BLaER1 (cell line): ENCODE data around the gene PDK2.

Experiments
- H3K27ac ChIP-seq: shearing (Covaris generic); formaldehyde crosslinking; 2 replicates; pipeline ENCODE4 v1.8.1; 2022
- H3K27me3 ChIP-seq: shearing (Covaris generic); formaldehyde crosslinking; 2 replicates; pipeline ENCODE4 v1.8.1; 2022
- H3K36me3 ChIP-seq: shearing (Covaris generic); formaldehyde crosslinking; 2 replicates; pipeline ENCODE4 v1.8.1; 2022
- H3K4me1 ChIP-seq: shearing (Covaris generic); formaldehyde crosslinking; 2 replicates; pipeline ENCODE4 v1.8.1; 2022
- H3K4me2 ChIP-seq: shearing (Covaris generic); formaldehyde crosslinking; 2 replicates; pipeline ENCODE4 v1.8.1; 2022
- H3K4me3 ChIP-seq: shearing (Covaris generic); formaldehyde crosslinking; 2 replicates; pipeline ENCODE4 v1.8.1; 2022
- H3K9ac ChIP-seq: shearing (Covaris generic); formaldehyde crosslinking; 2 replicates; pipeline ENCODE4 v1.8.1; 2022
- H3K9me3 ChIP-seq: shearing (Covaris generic); formaldehyde crosslinking; 2 replicates; pipeline ENCODE4 v1.8.1; 2022
- H4K20me1 ChIP-seq: shearing (Covaris generic); formaldehyde crosslinking; 2 replicates; pipeline ENCODE4 v1.8.1; 2022
- Cebpa-rat ChIP-seq: shearing (Covaris generic); IDR thresholded peaks from 2 replicates; pipeline ENCODE4 v1.8.1; 2022

Gene PDK2

GRCh38 chr17:50112694-50113093 is 17.5 kb downstream of the PDK2 start:
- no peak overlapping the region for H3K4me2 ChIP-seq
- H3K27ac ChIP-seq = no peak overlapping the region
- no peaks in the 10 kb centered on the region for H3K9me3 ChIP-seq
- H3K4me1 ChIP-seq = peaks cover 10% of the 10 kb centered on the region
- TF ChIP-seq Cebpa-rat = no peak
- H3K27me3 ChIP-seq = peaks cover 17% of the 10 kb centered on the region
- H3K9ac ChIP-seq = no peak overlapping the region
- no peak overlapping the region for H3K4me3 ChIP-seq
- H3K36me3 ChIP-seq = peaks cover 34% of the 10 kb centered on the region
- H4K20me1 ChIP-seq = no peaks in the 10 kb centered on the region

- Histone ChIP-seq H4K20me1 (no peaks in the 10 kb centered on the region), H3K27ac (no peak overlapping the region), H3K4me1 (peaks cover 11% of the 10 kb centered on the region), H3K4me3 (no peak overlapping the region), H3K36me3 (peaks cover 26% of the 10 kb centered on the region), H3K9me3 (no peaks in the 10 kb centered on the region), H3K27me3 (peaks cover 27% of the 10 kb centered on the region), H3K9ac (no peak overlapping the region), H3K4me2 (no peak overlapping the region)
- no peak for TF ChIP-seq Cebpa-rat
These were observed 18.6 kb downstream of the PDK2 start for GRCh38 chr17:50113624-50114320.

- H3K27me3 ChIP-seq = peaks cover 33% of the 10 kb centered on the region
- H3K27ac ChIP-seq = no peak overlapping the region
- no peak overlapping the region for H3K4me2 ChIP-seq
- H4K20me1 ChIP-seq = no peaks in the 10 kb centered on the region
- no peak for TF ChIP-seq Cebpa-rat
- H3K9me3 ChIP-seq = no peaks in the 10 kb centered on the region
- H3K4me3 ChIP-seq = no peak overlapping the region
- peaks cover 19% of the 10 kb centered on the region for H3K36me3 ChIP-seq
- H3K4me1 ChIP-seq = peaks cover 11% of the 10 kb centered on the region
- H3K9ac ChIP-seq = no peak overlapping the region
These were observed 19.2 kb downstream of the PDK2 start for GRCh38 chr17:50114401-50114800.

GRCh38 chr17:50114849-50115357 is 19.8 kb downstream of the PDK2 start:
- Histone ChIP-seq H3K36me3 (peaks cover 16% of the 10 kb centered on the region; the same call in 1 of the 2 replicates), H3K27me3 (peaks cover 35% of the 10 kb centered on the region), H3K4me3 (no peak overlapping the region), H3K4me1 (peaks cover 11% of the 10 kb centered on the region), H3K9me3 (no peaks in the 10 kb centered on the region), H3K4me2 (no peak overlapping the region), H4K20me1 (no peaks in the 10 kb centered on the region), H3K27ac (no peak overlapping the region), H3K9ac (no peak overlapping the region)
- no peak for TF ChIP-seq Cebpa-rat

GRCh38 chr17:50115756-50116155 is 20.6 kb downstream of the PDK2 start:
- Histone ChIP-seq H3K4me3 (no peak overlapping the region), H4K20me1 (no peaks in the 10 kb centered on the region), H3K27ac (no peak overlapping the region), H3K4me2 (no peak overlapping the region), H3K36me3 (peaks cover 7% of the 10 kb centered on the region; the same call in 1 of the 2 replicates), H3K27me3 (peaks cover 35% of the 10 kb centered on the region), H3K9me3 (no peaks in the 10 kb centered on the region), H3K4me1 (peaks cover 11% of the 10 kb centered on the region), H3K9ac (no peak overlapping the region)
- TF ChIP-seq Cebpa-rat = no peak

- H3K4me3 ChIP-seq = peak overlapping the region; percentile 54
- H3K27me3 ChIP-seq = peaks cover 35% of the 10 kb centered on the region
- H3K4me1 ChIP-seq = peaks cover 11% of the 10 kb centered on the region
- H3K4me2 ChIP-seq = peak overlapping the region; percentile 89
- H3K36me3 ChIP-seq = no peaks in the 10 kb centered on the region
- no peak overlapping the region for H3K27ac ChIP-seq
- TF ChIP-seq Cebpa-rat = no peak
- peak overlapping the region; percentile 67 for H3K9ac ChIP-seq
- H4K20me1 ChIP-seq = no peaks in the 10 kb centered on the region
- no peaks in the 10 kb centered on the region for H3K9me3 ChIP-seq
These were observed 22.3 kb downstream of the PDK2 start for GRCh38 chr17:50117202-50118051.

GRCh38 chr17:50118076-50118827 is 23.1 kb downstream of the PDK2 start:
- no peaks in the 10 kb centered on the region for H4K20me1 ChIP-seq
- H3K27ac ChIP-seq = no peak overlapping the region
- no peaks in the 10 kb centered on the region for H3K9me3 ChIP-seq
- H3K4me1 ChIP-seq = peaks cover 11% of the 10 kb centered on the region
- H3K4me3 ChIP-seq = no peak overlapping the region
- TF ChIP-seq Cebpa-rat = no peak
- H3K4me2 ChIP-seq = no peak overlapping the region
- peaks cover 35% of the 10 kb centered on the region for H3K27me3 ChIP-seq
- H3K9ac ChIP-seq = no peak overlapping the region
- H3K36me3 ChIP-seq = no peaks in the 10 kb centered on the region

GRCh38 chr17:50118828-50119218 is 23.7 kb downstream of the PDK2 start:
- Histone ChIP-seq H4K20me1 (no peaks in the 10 kb centered on the region), H3K9me3 (no peaks in the 10 kb centered on the region), H3K36me3 (no peaks in the 10 kb centered on the region), H3K27me3 (peaks cover 35% of the 10 kb centered on the region), H3K9ac (no peak overlapping the region), H3K4me2 (no peak overlapping the region), H3K4me1 (peaks cover 11% of the 10 kb centered on the region), H3K27ac (no peak overlapping the region), H3K4me3 (no peak overlapping the region)
- TF ChIP-seq Cebpa-rat = no peak

- H3K4me3 ChIP-seq = no peak overlapping the region
- no peak for TF ChIP-seq Cebpa-rat
- no peak overlapping the region for H3K4me2 ChIP-seq
- H3K9ac ChIP-seq = no peak overlapping the region
- no peak overlapping the region for H3K27ac ChIP-seq
- peaks cover 11% of the 10 kb centered on the region for H3K4me1 ChIP-seq
- H3K9me3 ChIP-seq = no peaks in the 10 kb centered on the region
- H4K20me1 ChIP-seq = no peaks in the 10 kb centered on the region
- H3K27me3 ChIP-seq = peaks cover 35% of the 10 kb centered on the region
- H3K36me3 ChIP-seq = no peaks in the 10 kb centered on the region
These were observed 25.5 kb downstream of the PDK2 start for GRCh38 chr17:50120475-50121253.
